22Rv1 (cell line): ENCODE measurements around the gene UNC5A.

ENCODE experiments used
- CTCF ChIP-seq: fragments of 450-650 bp; IDR thresholded peaks from 2 replicates; pipeline ENCODE4 v1.5.1; 2017; ENCODE audit warnings: mild to moderate bottlenecking
- ZFX ChIP-seq: fragments of 450-650 bp; IDR thresholded peaks from 2 replicates; pipeline ENCODE4 v1.6.1; 2017; ENCODE audit warnings: antibody characterized with exemption, borderline replicate concordance

GRCh38 chr5:176849611-176850227, 39.4 kb downstream of the UNC5A start:
- TF ChIP-seq CTCF = no peak
- no peak for TF ChIP-seq ZFX
